Vagina (tissue), 2 donors: ENCODE results near the gene ASTN1. TPM values are rescaled to one million over a fixed set of nuclear protein-coding genes. Genes with fewer than 3 reads are reported as not detected.

Experiments
- DNase-seq, 2 donors: peaks; one replicate each; pipeline ENCODE4 v3.0.0-alpha.2; 2017; ENCODE audit errors: extremely low spot score in 2 of 2
- H3K27ac ChIP-seq: fragments of 200-600 bp; sonication (generic); one replicate; pipeline ENCODE4 v1.5.1; 2019
- H3K27me3 ChIP-seq: fragments of 200-600 bp; sonication (generic); one replicate; pipeline ENCODE4 v1.5.1; 2019
- H3K36me3 ChIP-seq, 2 donors: fragments of 200-600 bp; sonication (generic); one replicate each; pipeline ENCODE4 v1.5.1; 2017 to 2019
- H3K4me1 ChIP-seq: fragments of 200-600 bp; sonication (generic); one replicate; pipeline ENCODE4 v1.5.1; 2019
- H3K4me3 ChIP-seq, 2 donors: fragments of 200-600 bp; sonication (generic); 1 replicate in 1 of 2; 2 replicates in 1 of 2; pipeline ENCODE4 v1.5.1; 2016 to 2019
- H3K9me3 ChIP-seq: fragments of 200-600 bp; sonication (generic); one replicate; pipeline ENCODE4 v1.5.1; 2019
- CTCF ChIP-seq, 3 experiments: fragments of 450-650 bp in 2 of 3; fragments of 200-600 bp in 1 of 3; sonication (generic) in 1 of 3; IDR thresholded peaks; one replicate each; pipeline ENCODE4 v1.5.1; 2017 to 2019; ENCODE audit warnings: antibody characterized with exemption in 3 of 3, mild to moderate bottlenecking in 2 of 3, moderate library complexity in 2 of 3
- POLR2A ChIP-seq, 2 donors: fragments of 450-650 bp; IDR thresholded peaks; one replicate each; pipeline ENCODE4 v1.6.1; 2017; ENCODE audit warnings: antibody characterized with exemption in 2 of 2, mild to moderate bottlenecking in 2 of 2, moderate library complexity in 2 of 2
- POLR2AphosphoS5 ChIP-seq, 2 donors: sonication (generic); formaldehyde crosslinking; IDR thresholded peaks; one replicate each; pipeline ENCODE4 v1.9.0; 2017; ENCODE audit warnings: antibody characterized with exemption in 2 of 2, mild to moderate bottlenecking in 2 of 2, low read depth in 1 of 2; ENCODE audit not compliant: insufficient read depth in 1 of 2
- intact Hi-C: fragments of 100-400 bp; cut with DNase I; formaldehyde crosslinking; loops from one replicate; pipeline ENCODE4 v1.15.1; 2023
- total RNA-seq: library from RNA; depleted of rRNA; stranded (reverse); fragments of >200 nt; gene quantifications from one replicate; pipeline ENCODE4 v1.2.3, GENCODE V29; 2016

Gene ASTN1
- total RNA-seq, 1 donor from 2014 or later, result 4.2 TPM

- Histone ChIP-seq H3K4me3 (no peak overlapping the region), H3K4me1 (no peaks in the 10 kb centered on the region), H3K36me3 (no peaks in the 10 kb centered on the region), H3K27me3 (no peaks in the 10 kb centered on the region), H3K27ac (no peak overlapping the region), H3K9me3 (no peaks in the 10 kb centered on the region)
- TF ChIP-seq CTCF (IDR thresholded peaks at IDR 0.05) (no peak), POLR2AphosphoS5 (IDR thresholded peaks at IDR 0.05; ENCODE audit: insufficient read depth in 1 of 2, low read depth in 1 of 2) (no peak), POLR2A (IDR thresholded peaks at IDR 0.05) (no peak)
- intact Hi-C loops, result no loop called here
- no peak for DNase-seq
These were observed 95.0 kb downstream of the ASTN1 start for GRCh38 chr1:177069490-177069889.

- H3K9me3 ChIP-seq, result no peaks in the 10 kb centered on the region
- H3K4me3 ChIP-seq, result no peak overlapping the region
- H3K27me3 ChIP-seq, result no peaks in the 10 kb centered on the region
- H3K4me1 ChIP-seq, result no peaks in the 10 kb centered on the region
- TF ChIP-seq CTCF (IDR thresholded peaks at IDR 0.05) (no peak), POLR2A (IDR thresholded peaks at IDR 0.05) (no peak), POLR2AphosphoS5 (IDR thresholded peaks at IDR 0.05; ENCODE audit: insufficient read depth in 1 of 2, low read depth in 1 of 2) (no peak)
- intact Hi-C loops, result no loop called here
- H3K27ac ChIP-seq, result no peak overlapping the region
- no peaks in the 10 kb centered on the region for H3K36me3 ChIP-seq
- DNase-seq, result no peak
These were observed 96.6 kb downstream of the ASTN1 start for GRCh38 chr1:177067752-177068410.

GRCh38 chr1:177065430-177065829 lies 99.1 kb downstream of the ASTN1 start:
- no peak for TF ChIP-seq POLR2AphosphoS5 (IDR thresholded peaks at IDR 0.05; ENCODE audit: insufficient read depth in 1 of 2, low read depth in 1 of 2)
- TF ChIP-seq CTCF (IDR thresholded peaks at IDR 0.05), result no peak
- no peak for TF ChIP-seq POLR2A (IDR thresholded peaks at IDR 0.05)
- Histone ChIP-seq H3K9me3 (no peaks in the 10 kb centered on the region), H3K4me3 (no peak overlapping the region), H3K27ac (no peak overlapping the region), H3K27me3 (no peaks in the 10 kb centered on the region), H3K4me1 (no peaks in the 10 kb centered on the region), H3K36me3 (no peaks in the 10 kb centered on the region)
- intact Hi-C loops, result no loop called here
- DNase-seq, result no peak

- no peaks in the 10 kb centered on the region for H3K4me1 ChIP-seq
- H3K4me3 ChIP-seq, result no peak overlapping the region
- no peak for TF ChIP-seq POLR2A (IDR thresholded peaks at IDR 0.05)
- no peak for TF ChIP-seq CTCF (IDR thresholded peaks at IDR 0.05)
- no peak for TF ChIP-seq POLR2AphosphoS5 (IDR thresholded peaks at IDR 0.05; ENCODE audit: insufficient read depth in 1 of 2, low read depth in 1 of 2)
- no peaks in the 10 kb centered on the region for H3K9me3 ChIP-seq
- no peak overlapping the region for H3K27ac ChIP-seq
- DNase-seq, result no peak
- H3K27me3 ChIP-seq, result no peaks in the 10 kb centered on the region
- intact Hi-C loops, result no loop called here
- H3K36me3 ChIP-seq, result no peaks in the 10 kb centered on the region
These were observed 100.9 kb downstream of the ASTN1 start for GRCh38 chr1:177063648-177064047.

- no peaks in the 10 kb centered on the region for H3K36me3 ChIP-seq
- H3K27me3 ChIP-seq, result no peaks in the 10 kb centered on the region
- no peak overlapping the region for H3K4me3 ChIP-seq
- H3K9me3 ChIP-seq, result no peaks in the 10 kb centered on the region
- H3K4me1 ChIP-seq, result no peaks in the 10 kb centered on the region
- H3K27ac ChIP-seq, result no peak overlapping the region
- TF ChIP-seq POLR2A (IDR thresholded peaks at IDR 0.05), result no peak
- no peak for TF ChIP-seq POLR2AphosphoS5 (IDR thresholded peaks at IDR 0.05; ENCODE audit: insufficient read depth in 1 of 2, low read depth in 1 of 2)
- no peak for TF ChIP-seq CTCF (IDR thresholded peaks at IDR 0.05)
- intact Hi-C loops, result no loop called here
- DNase-seq, result no peak
These were observed 110.0 kb downstream of the ASTN1 start for GRCh38 chr1:177054542-177054941.
